Measurements from ENCODE around the gene TSPEAR.

The TSPEAR gene

DNA sequence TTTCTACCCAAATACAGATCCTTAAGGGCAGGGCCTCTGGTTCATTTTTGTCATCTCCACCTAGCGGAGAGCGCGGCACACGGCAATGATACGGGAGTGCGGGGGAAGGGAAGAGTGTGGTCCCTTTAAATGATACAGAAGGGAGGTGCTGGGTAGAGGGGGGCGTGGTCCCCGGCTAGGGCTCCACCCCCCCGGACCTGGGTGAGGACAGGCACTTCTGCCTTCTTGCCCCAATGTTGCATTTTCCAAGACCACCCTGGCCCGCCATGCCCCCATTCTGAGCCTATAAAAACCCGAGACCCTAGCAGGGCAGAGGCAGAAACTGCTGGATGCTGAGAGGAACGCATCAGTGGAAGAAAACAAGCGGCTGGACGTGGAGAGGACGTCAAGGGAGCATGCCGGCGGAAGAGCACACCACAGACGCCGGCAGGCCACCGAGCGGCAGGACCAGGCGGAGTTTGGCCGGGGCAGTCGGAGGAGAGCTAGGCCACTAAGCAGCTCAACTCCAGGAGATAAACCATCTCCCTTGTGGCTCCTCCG lies 226.0 kb downstream of the TSPEAR start:
- no peak for DNase-seq (ENCODE audit: low spot score)
- TF ChIP-seq CTCF (IDR thresholded peaks at IDR 0.05), result no peak
- H3K27ac ChIP-seq, result no peak overlapping the region
- peak overlapping the region; percentile 34 for H3K4me3 ChIP-seq

DNA sequence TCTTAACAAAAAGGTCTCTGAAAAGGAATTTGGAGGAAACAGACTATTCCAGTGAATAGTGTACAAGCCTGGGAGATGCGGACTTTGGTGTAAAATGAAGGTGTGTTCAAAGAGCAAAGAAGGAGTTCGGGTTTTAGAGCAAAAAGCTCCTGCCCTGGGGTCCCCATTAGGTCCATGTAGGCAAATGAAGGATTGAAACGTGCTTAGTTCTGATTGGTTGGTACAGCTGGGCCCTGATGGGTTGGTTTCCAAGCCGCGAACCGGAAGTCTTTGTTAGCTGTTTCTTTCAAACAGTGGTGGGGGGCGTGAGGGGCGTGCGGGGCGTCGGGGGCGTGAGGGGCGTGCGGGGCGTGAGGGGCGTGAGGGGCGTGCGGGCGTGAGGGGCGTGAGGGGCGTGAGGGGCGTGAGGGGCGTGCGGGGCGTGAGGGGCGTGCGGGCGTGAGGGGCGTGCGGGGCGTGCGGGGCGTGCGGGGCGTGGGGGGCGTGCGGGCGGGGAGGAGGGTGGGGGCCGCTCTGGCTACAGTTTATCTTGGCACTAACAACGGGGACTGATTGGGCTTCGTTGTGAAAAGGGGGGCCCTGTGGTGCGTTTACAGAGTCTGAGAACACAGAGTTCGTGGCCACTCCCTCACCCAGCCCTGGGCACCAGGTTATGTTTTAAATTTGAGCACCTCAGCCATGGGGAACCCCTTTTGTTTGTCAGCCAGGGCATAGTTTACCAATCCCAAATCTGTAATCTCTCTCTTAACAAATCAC lies 226.7 kb downstream of the TSPEAR start:
- no peak for DNase-seq (ENCODE audit: low spot score)
- H3K27ac ChIP-seq, result no peak overlapping the region
- no peak for TF ChIP-seq CTCF (IDR thresholded peaks at IDR 0.05)
- H3K4me3 ChIP-seq, result no peak overlapping the region

GRCh38 chr21:44483288-44484237 lies 227.8 kb downstream of the TSPEAR start:
- TF ChIP-seq CTCF (IDR thresholded peaks at IDR 0.05), result no peak
- DNase-seq (ENCODE audit: low spot score), result no peak
- Histone ChIP-seq H3K27ac (no peak overlapping the region), H3K4me3 (no peak overlapping the region)

GRCh38 chr21:44482581-44483287 lies 228.6 kb downstream of the TSPEAR start:
- H3K4me3 ChIP-seq, result no peak overlapping the region
- no peak for TF ChIP-seq CTCF (IDR thresholded peaks at IDR 0.05)
- no peak overlapping the region for H3K27ac ChIP-seq
- DNase-seq (ENCODE audit: low spot score), result no peak

DNA sequence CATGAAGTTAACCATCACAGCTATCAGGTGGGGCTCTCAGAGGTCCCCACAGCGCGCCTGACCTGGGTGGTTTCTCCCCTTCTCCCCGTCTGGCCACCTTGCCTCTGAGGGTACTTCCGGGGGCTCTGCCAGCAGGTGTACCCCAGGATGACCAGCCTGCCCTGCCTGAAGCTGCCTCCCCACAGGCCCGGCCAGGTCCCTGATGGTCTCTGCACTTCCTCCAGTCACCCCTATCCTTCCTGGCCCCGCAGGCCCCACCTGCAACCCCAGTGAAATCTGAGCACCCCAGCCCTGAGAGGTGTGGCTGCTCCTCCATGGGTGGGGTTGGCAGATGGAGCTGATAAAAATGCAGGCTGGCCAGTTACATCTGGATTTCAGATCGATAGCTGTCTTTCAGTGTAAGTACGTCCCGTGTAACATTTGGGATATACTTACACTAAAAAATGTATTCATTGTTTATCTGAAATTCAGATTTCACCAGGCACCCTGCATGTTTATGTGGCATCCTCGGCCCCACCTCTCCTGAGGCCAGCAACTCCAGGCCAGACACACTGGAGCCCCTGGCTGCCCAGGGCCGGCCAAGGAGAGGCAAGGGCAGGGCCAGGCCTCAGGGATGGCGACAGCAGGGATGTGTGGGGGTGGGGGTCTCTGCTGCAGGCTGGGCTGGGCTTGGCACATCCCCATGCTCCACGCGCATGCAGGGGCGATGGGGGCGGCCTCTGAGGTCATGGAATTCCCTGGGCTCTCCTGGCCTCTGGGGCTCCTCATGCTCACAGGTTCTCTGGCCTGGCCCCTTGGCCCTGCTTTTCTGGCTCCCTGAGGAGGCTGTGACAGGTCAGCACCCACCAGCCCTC lies 230.9 kb downstream of the TSPEAR start:
- no peak overlapping the region for H3K4me3 ChIP-seq
- H3K27ac ChIP-seq, result no peak overlapping the region
- no peak for DNase-seq (ENCODE audit: low spot score)
- TF ChIP-seq CTCF (IDR thresholded peaks at IDR 0.05), result no peak
